GM12864 (cell line): ENCODE data around the gene PCDHGA7.
"Not testable (repeated sequence)": the region's sequence is repeated elsewhere in the genome, so short reads cannot be mapped to it uniquely, and the experiment has no call there.

Experiments
- DNase-seq: peaks from one replicate; pipeline ENCODE4 v3.0.0-alpha.2; 2011; ENCODE audit warnings: low read depth
- H3K4me3 ChIP-seq: 2 replicates; pipeline ENCODE4 v1.5.1; 2011; ENCODE audit warnings: mild to moderate bottlenecking, low read depth, low read length, control low read depth
- CTCF ChIP-seq: IDR thresholded peaks from 2 replicates; pipeline ENCODE4 v1.5.1; 2011; ENCODE audit warnings: low read depth, mild to moderate bottlenecking, moderate library complexity, low read length, control low read depth, inconsistent platforms; ENCODE audit errors: missing control alignments

Gene PCDHGA7

GRCh38 chr5:141384471-141385267, 2.1 kb downstream of the PCDHGA7 start:
- TF ChIP-seq CTCF, result no peak
- no peak for DNase-seq
- no peak overlapping the region for H3K4me3 ChIP-seq

GRCh38 chr5:141387557-141388311, 5.2 kb downstream of the PCDHGA7 start, which contains the start of gene PCDHGB4:
Gene PCDHGB4, plus strand, starts transcription at chr5:141387698. Its CDS starts 187 bp downstream, at chr5:141387885.
- DNase-seq, H3K4me3 ChIP-seq: not testable (repeated sequence)

- no peak overlapping the region for H3K4me3 ChIP-seq
- TF ChIP-seq CTCF, result no peak
- no peak for DNase-seq
These were observed 6.1 kb downstream of the PCDHGA7 start for GRCh38 chr5:141388661-141389060.

- H3K4me3 ChIP-seq, result no peak overlapping the region
- no peak for DNase-seq
- TF ChIP-seq CTCF, result no peak
These were observed 6.9 kb downstream of the PCDHGA7 start for GRCh38 chr5:141389153-141390042.

- peak; percentile 9 for TF ChIP-seq CTCF
- no peak within 1 kb of the TSS for H3K4me3 ChIP-seq
These were observed 10.1 kb downstream of the PCDHGA7 start, which contains the start of gene PCDHGA8 for GRCh38 chr5:141392429-141393198. Gene PCDHGA8, plus strand, starts transcription at chr5:141392633. Its CDS starts 181 bp downstream, at chr5:141392814.

GRCh38 chr5:141393267-141393666, 10.7 kb downstream of the PCDHGA7 start:
- DNase-seq, result no peak
- H3K4me3 ChIP-seq, result no peak overlapping the region
- no peak for TF ChIP-seq CTCF

More at GRCh38 chr5:141392429-141393198, 10.1 kb downstream of the PCDHGA7 start, which contains the start of gene PCDHGA8:
- DNase-seq, result no peak

- not testable (repeated sequence) for DNase-seq, H3K4me3 ChIP-seq
These were observed 12.1 kb downstream of the PCDHGA7 start for GRCh38 chr5:141394401-141395187.
